HEK293 (cell line): ENCODE data around the gene SERPINH1.

Experiments
- ZNF24 ChIP-seq: fragments of 450-650 bp; formaldehyde crosslinking; IDR thresholded peaks from 2 replicates; pipeline ENCODE4 v1.5.1; 2016; ENCODE audit warnings: missing biosample characterization, missing genetic modification characterization
- ZNF830 ChIP-seq: fragments of 450-650 bp; IDR thresholded peaks from 2 replicates; pipeline ENCODE4 v1.5.0; 2018; ENCODE audit warnings: missing biosample characterization, missing genetic modification characterization, low read depth, mild to moderate bottlenecking, moderate library complexity
- TF ChIP-seq, protein P1 (sequence below): fragments of 450-650 bp; formaldehyde crosslinking; IDR thresholded peaks from 2 replicates; pipeline ENCODE4 v1.5.1; 2016; ENCODE audit warnings: missing biosample characterization, missing genetic modification characterization

DNA sequence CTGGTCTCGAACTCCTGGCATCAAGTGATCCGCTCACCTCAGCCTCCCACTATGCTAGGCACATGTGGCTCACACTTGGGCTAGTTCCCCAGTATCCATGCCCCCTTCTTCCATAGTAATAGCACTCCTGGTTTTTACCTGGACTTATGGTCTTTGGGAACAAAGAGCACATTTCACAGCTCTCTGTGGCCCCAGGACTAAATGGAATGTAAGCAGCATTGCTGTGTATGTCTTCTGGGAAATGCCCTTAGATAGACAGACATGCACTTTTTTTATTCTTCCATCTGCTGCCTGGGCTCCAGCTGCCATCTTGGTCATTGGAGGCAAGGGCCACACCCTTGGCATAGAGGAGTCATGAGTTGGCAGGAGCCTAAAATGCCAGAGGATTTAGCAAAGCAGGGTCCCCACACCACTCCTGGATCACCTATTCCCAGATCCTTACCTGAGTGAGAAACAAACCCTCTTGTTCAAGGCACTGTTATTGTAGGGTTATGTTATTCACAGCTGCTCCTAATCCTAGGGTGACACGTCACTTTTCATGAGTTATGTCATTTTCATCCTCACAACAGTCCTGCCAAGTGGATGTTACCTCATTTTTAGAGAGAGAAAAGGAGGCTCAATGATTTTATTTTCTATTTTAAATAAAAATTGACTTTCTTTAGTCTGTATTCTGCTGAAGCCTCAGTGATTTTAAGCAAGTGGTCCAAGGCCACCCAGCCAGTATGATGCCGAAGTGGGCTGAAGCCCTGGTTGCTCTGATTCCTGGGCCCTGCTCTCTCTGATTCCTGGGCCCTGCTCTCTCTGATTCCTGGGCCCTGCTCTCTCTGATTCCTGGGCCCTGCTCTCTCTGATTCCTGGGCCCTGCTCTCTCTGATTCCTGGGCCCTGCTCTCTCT lies 20.6 kb upstream of the SERPINH1 start:
- TF ChIP-seq ZNF24 (tag by site-specific recombination) (no peak), ZNF830 (no peak)
- TF ChIP-seq, protein P1, sequence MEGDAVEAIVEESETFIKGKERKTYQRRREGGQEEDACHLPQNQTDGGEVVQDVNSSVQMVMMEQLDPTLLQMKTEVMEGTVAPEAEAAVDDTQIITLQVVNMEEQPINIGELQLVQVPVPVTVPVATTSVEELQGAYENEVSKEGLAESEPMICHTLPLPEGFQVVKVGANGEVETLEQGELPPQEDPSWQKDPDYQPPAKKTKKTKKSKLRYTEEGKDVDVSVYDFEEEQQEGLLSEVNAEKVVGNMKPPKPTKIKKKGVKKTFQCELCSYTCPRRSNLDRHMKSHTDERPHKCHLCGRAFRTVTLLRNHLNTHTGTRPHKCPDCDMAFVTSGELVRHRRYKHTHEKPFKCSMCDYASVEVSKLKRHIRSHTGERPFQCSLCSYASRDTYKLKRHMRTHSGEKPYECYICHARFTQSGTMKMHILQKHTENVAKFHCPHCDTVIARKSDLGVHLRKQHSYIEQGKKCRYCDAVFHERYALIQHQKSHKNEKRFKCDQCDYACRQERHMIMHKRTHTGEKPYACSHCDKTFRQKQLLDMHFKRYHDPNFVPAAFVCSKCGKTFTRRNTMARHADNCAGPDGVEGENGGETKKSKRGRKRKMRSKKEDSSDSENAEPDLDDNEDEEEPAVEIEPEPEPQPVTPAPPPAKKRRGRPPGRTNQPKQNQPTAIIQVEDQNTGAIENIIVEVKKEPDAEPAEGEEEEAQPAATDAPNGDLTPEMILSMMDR (tag by site-specific recombination), result no peak
